Lung (tissue), 12 donors: Measurements from ENCODE around the gene GPR4. TPM values are rescaled to one million over a fixed set of nuclear protein-coding genes. Genes with fewer than 3 reads are reported as not detected.

ENCODE experiments used
- ATAC-seq: fragments of 200-7000 bp; cut with Tn5 transposase; one replicate; pipeline ENCODE4 v1.9.1; 2020; ENCODE audit warnings: moderate number of reproducible peaks; ENCODE audit not compliant: insufficient read depth, low FRiP score
- DNase-seq, 3 donors: peaks; one replicate each; pipeline ENCODE4 v3.0.0-alpha.2; 2013 to 2017
- H3K27ac ChIP-seq, 2 donors: one replicate each; pipeline ENCODE4 v1.5.1; 2013; ENCODE audit warnings: mild to moderate bottlenecking in 2 of 2, moderate library complexity in 2 of 2, control low read depth in 1 of 2, inconsistent platforms in 1 of 2, low read depth in 1 of 2, low read length in 1 of 2
- H3K27me3 ChIP-seq, 3 donors: one replicate each; pipeline ENCODE4 v1.5.1; 2013; ENCODE audit warnings: low read length in 2 of 3; ENCODE audit not compliant: control insufficient read depth in 3 of 3, insufficient read depth in 3 of 3
- H3K36me3 ChIP-seq, 4 donors: one replicate each; pipeline ENCODE4 v1.5.1; 2013; ENCODE audit warnings: low read length in 4 of 4, mild to moderate bottlenecking in 1 of 4, moderate library complexity in 1 of 4; ENCODE audit not compliant: control insufficient read depth in 4 of 4, insufficient read depth in 4 of 4
- H3K4me1 ChIP-seq, 5 donors: one replicate each; pipeline ENCODE4 v1.5.1; 2013; ENCODE audit warnings: low read length in 5 of 5, mild to moderate bottlenecking in 2 of 5, moderate library complexity in 1 of 5; ENCODE audit not compliant: control insufficient read depth in 5 of 5, insufficient read depth in 5 of 5
- H3K4me3 ChIP-seq: one replicate; pipeline ENCODE4 v1.5.1; 2013; ENCODE audit warnings: mild to moderate bottlenecking, control low read depth, moderate library complexity
- H3K9ac ChIP-seq, 2 donors: one replicate each; pipeline ENCODE4 v1.5.1; 2013; ENCODE audit warnings: low read length in 2 of 2, control low read depth in 1 of 2; ENCODE audit not compliant: insufficient read depth in 1 of 2
- H3K9me3 ChIP-seq, 4 donors: one replicate each; pipeline ENCODE4 v1.5.1; 2013; ENCODE audit warnings: low read length in 3 of 4, mild to moderate bottlenecking in 1 of 4, moderate library complexity in 1 of 4; ENCODE audit not compliant: control insufficient read depth in 4 of 4, insufficient read depth in 3 of 4
- WGBS, 2 donors: extraction: QIAGEN DNeasy Blood & Tissue Kit; methylation state at CpG; one replicate each; pipeline ENCODE4 v1.1.7; 2013; 5-methylcytosine and 5-hydroxymethylcytosine counted together
- polyA plus RNA-seq, 2 donors: library from polyadenylated mRNA; stranded (reverse); fragments of 200-250 nt; gene quantifications; one replicate each; pipeline ENCODE4 v1.2.1, GENCODE V29; 2013
- total RNA-seq, 2 donors: library from RNA; depleted of rRNA in 1 of 2; stranded (reverse); fragments of >200 nt in 1 of 2; gene quantifications; one replicate each; pipeline ENCODE4 v1.2.1, GENCODE V29; 2014 to 2021
- TF ChIP-seq, protein P1 (sequence below): IDR thresholded peaks from 2 replicates; pipeline ENCODE4 v1.5.1; 2012; ENCODE audit warnings: mild to moderate bottlenecking; ENCODE audit errors: control extremely low read depth, extremely low read depth
- donor health status: control.
- donor health status: control.
- donor health status: Bipolar disorder and iron deficiency.
- donor health status: healthy.
- donor health status: DM: yes; HTN: yes; CAD: no.

The GPR4 gene
- total and polyA plus RNA-seq, 4 donors: 1.3 to 12.8 (median 11.8) TPM

DNA sequence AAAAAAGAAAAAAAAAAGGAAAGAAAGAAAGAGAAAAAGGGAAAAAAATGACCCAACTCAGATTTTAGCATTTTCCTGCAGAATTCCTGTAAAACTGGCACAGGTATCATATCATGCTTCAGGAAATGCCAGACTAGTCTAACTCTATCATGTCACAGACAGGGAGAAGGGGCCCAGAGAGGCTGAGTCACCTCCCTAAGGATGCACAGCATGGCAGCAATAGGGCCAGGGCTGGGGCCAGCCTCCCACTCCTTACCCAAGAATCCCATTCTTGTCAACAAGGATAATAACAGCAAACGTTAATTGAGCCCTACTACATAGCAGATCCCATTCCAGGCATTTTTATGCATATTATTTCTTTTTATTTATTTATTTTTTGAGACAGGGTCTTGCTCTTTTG, 8.5 kb downstream of the GPR4 start:
- TF ChIP-seq, protein P1, sequence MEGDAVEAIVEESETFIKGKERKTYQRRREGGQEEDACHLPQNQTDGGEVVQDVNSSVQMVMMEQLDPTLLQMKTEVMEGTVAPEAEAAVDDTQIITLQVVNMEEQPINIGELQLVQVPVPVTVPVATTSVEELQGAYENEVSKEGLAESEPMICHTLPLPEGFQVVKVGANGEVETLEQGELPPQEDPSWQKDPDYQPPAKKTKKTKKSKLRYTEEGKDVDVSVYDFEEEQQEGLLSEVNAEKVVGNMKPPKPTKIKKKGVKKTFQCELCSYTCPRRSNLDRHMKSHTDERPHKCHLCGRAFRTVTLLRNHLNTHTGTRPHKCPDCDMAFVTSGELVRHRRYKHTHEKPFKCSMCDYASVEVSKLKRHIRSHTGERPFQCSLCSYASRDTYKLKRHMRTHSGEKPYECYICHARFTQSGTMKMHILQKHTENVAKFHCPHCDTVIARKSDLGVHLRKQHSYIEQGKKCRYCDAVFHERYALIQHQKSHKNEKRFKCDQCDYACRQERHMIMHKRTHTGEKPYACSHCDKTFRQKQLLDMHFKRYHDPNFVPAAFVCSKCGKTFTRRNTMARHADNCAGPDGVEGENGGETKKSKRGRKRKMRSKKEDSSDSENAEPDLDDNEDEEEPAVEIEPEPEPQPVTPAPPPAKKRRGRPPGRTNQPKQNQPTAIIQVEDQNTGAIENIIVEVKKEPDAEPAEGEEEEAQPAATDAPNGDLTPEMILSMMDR: no peak
- WGBS, 2 donors: 17 to 30% methylated on average over 1 of the region's 1 CpG
- H3K27ac ChIP-seq: no peak overlapping the region
- H3K9me3 ChIP-seq: no peaks in the 10 kb centered on the region
- DNase-seq (no peak), ATAC-seq (no peak)
- H3K36me3 ChIP-seq: peaks cover 0 to 7% (median 0%) of the 10 kb centered on the region in 4 donors
- H3K9ac ChIP-seq: no peak overlapping the region
- peaks cover 0 to 38% (median 20%) of the 10 kb centered on the region in 3 donors for H3K27me3 ChIP-seq
- H3K4me1 ChIP-seq: peaks cover 0 to 18% (median 0%) of the 10 kb centered on the region in 5 donors
- H3K4me3 ChIP-seq: no peak overlapping the region

DNA sequence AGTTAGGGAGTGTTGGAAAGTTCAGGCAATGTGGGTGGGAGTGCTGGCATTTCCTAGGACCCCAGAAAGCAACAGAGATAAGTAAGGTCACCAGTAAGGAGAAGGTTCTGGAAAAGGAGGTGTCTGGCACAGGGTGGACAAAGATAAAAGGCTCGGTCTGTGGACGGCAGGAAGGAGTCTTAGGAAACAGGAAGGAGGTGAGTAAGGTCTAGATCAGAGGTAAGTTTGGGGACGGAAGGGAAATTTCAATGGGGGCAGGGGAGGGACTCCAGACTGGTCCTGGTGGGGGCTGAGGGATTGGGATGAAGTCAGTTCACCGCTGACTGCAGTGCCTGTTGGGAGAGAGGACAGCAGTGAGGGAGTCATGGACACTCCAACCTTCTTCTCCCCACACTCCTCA, 9.6 kb downstream of the GPR4 start:
- Histone ChIP-seq H3K9ac (no peak overlapping the region), H3K4me1 (peaks cover 0 to 18% (median 0%) of the 10 kb centered on the region in 5 donors), H3K4me3 (no peak overlapping the region), H3K9me3 (no peaks in the 10 kb centered on the region), H3K27me3 (peaks cover 0 to 26% (median 11%) of the 10 kb centered on the region in 3 donors), H3K27ac (peak overlapping the region in 1 of 2 donors; percentile 5), H3K36me3 (peaks cover 0 to 7% (median 0%) of the 10 kb centered on the region in 4 donors)
- DNase-seq (no peak), ATAC-seq (no peak)
- TF ChIP-seq, protein P1: no peak
- 20 to 21% methylated on average over 4 of the region's 4 CpGs for whole genome bisulfite sequencing, 2 donors

DNA sequence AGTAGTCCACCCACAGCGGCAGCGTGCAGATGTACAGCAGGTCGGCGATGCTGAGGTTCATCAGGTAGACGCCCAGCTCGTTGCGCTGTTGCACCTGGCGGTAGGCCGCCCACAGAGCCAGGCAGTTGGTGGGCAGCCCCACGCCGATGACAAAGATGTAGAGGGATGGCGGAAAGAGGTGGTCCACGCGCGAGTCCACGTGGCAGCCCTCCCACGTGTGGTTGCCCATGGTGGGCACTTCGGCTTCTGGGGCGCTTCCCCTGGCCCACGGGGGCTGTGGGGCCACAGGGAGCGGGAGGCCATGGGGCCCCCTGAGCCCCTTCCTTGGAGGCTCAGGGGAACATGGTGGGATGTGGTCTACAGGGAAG, 10.4 kb downstream of the GPR4 start:
- peaks cover 0 to 14% (median 0%) of the 10 kb centered on the region in 5 donors for H3K4me1 ChIP-seq
- no peaks in the 10 kb centered on the region for H3K9me3 ChIP-seq
- H3K9ac ChIP-seq: no peak overlapping the region
- no peak overlapping the region for H3K4me3 ChIP-seq
- no peak overlapping the region for H3K27ac ChIP-seq
- WGBS, 2 donors: 90 to 92% methylated on average over 21 of the region's 21 CpGs
- H3K27me3 ChIP-seq: peaks cover 0 to 19% (median 5%) of the 10 kb centered on the region in 3 donors
- H3K36me3 ChIP-seq: peaks cover 0 to 7% (median 0%) of the 10 kb centered on the region in 4 donors
- TF ChIP-seq, protein P1: no peak
- DNase-seq: no peak
- ATAC-seq: no peak
